ENCODE data around the gene CRNKL1.

- no peak for TF ChIP-seq POLR2AphosphoS5 (IDR thresholded peaks at IDR 0.05; ENCODE audit: borderline replicate concordance, low read depth, low read length)
- TF ChIP-seq EZH2 (IDR thresholded peaks at IDR 0.05), result no peak
These were observed 33.9 kb downstream of the CRNKL1 start for GRCh38 chr20:20018366-20018765.

All from SK-N-MC (cell line).